KOPT-K1 (cell line): ENCODE results near the gene GFRA3.

ENCODE experiments used
- H3K27ac ChIP-seq: fragments of 200-600 bp; sonication (generic); 2 replicates; pipeline ENCODE4 v1.5.1; 2016; ENCODE audit warnings: antibody characterized with exemption, mild to moderate bottlenecking, low read depth, low read length; ENCODE audit not compliant: poor library complexity, severe bottlenecking
- H3K36me3 ChIP-seq: fragments of 200-600 bp; sonication (generic); 2 replicates; pipeline ENCODE4 v1.5.1; 2017; ENCODE audit warnings: antibody characterized with exemption, mild to moderate bottlenecking, low read length, moderate library complexity; ENCODE audit not compliant: insufficient read depth
- H3K9me3 ChIP-seq: fragments of 200-600 bp; sonication (generic); 2 replicates; pipeline ENCODE4 v1.5.1; 2017; ENCODE audit warnings: antibody characterized with exemption, low read length, mild to moderate bottlenecking; ENCODE audit not compliant: insufficient read depth, poor library complexity, severe bottlenecking

Gene GFRA3

DNA sequence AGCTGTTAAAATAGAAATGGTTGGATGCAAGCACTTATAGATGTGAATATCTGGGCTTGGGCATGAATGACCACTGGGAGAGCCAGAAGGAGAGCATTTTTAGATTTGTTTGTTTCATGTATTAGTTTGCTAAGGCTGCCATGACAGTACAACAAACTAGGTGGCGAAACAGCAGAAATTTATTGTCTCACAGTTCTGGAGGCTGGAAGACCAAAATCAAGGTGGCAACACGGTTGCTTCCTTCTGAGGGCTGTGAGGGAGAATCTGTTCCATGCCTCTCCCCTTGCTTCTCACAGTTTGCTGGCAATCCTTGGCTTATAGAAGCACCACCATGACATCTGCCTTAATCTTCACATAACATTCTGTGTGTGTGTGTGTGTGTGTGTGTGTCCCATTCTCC lies 41.1 kb downstream of the GFRA3 start:
- H3K9me3 ChIP-seq, result no peaks in the 10 kb centered on the region
- no peak overlapping the region for H3K27ac ChIP-seq
- H3K36me3 ChIP-seq, result no peaks in the 10 kb centered on the region

DNA sequence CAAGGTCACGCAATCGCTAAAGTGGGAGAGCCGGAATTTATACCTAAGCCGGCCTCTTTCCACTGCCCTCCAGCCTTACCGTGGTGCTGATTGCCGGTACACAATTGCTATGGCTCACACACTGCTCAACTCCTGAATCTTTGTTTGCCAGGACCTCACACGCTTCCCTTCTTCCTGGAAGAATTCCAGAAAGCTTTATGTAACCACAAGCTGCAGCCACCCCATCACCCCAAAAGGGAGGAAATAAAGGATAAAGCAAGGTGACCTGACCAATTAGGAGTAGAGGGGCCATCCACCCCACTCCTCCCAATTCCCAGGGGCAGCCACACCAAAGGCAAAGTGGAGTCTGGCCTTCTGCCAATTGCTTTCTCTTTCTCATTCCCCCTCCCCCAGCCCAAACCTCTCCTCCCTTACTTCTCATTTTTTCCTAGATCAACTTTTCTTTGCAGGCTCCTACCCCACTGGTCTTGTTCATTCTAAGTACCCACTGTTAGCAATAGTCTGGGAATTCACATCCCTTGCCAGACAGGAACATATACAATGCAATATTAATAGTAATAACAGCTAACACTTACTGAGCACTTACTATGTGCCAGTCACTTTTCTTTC lies 43.3 kb downstream of the GFRA3 start:
- H3K27ac ChIP-seq, result no peak overlapping the region
- peaks cover 10% of the 10 kb centered on the region for H3K9me3 ChIP-seq
- H3K36me3 ChIP-seq, result no peaks in the 10 kb centered on the region

DNA sequence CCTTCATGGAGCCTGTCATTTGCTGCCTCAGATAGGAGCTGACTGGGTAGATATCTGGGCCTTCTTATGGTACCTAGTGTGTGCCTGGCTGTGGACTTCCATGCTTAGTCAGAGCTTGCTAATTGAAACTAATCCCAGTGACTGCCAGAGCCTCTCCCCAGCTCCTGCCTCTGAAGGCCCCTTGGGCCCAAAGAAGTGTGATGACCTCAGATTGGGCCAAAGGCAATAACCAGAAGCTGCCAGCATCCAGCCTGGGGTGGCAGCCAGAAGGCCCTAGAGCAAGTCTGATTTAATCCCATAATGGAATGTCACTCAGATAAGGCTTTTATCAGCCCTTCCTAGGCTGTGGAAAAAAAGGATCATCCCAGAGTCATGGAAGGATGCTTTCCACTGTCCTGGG lies 44.2 kb downstream of the GFRA3 start:
- H3K9me3 ChIP-seq, result peaks cover 16% of the 10 kb centered on the region
- no peak overlapping the region for H3K27ac ChIP-seq

DNA sequence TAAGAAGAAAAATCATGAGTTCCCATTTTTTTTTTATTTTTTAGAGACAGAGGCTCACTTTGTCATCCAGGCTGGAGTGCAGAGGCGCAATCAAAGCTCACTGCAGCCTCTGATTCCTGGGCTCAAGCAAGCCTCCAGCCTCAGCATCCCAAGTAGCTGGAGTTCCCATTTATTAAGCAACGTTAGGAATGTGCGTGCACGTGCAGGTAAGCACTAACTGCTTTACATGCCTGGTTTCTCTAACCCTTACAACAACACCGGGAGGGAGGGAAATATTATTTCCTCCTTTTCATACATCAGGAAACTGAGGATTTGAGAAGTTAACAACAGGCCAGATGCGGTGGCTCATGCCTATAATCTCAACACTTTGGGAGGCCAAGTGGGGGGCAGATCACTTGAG lies 45.0 kb downstream of the GFRA3 start:
- Histone ChIP-seq H3K27ac (no peak overlapping the region), H3K9me3 (peaks cover 16% of the 10 kb centered on the region), H3K36me3 (no peaks in the 10 kb centered on the region)

More for the DNA sequence above, 44.2 kb downstream of the GFRA3 start:
- no peaks in the 10 kb centered on the region for H3K36me3 ChIP-seq

DNA sequence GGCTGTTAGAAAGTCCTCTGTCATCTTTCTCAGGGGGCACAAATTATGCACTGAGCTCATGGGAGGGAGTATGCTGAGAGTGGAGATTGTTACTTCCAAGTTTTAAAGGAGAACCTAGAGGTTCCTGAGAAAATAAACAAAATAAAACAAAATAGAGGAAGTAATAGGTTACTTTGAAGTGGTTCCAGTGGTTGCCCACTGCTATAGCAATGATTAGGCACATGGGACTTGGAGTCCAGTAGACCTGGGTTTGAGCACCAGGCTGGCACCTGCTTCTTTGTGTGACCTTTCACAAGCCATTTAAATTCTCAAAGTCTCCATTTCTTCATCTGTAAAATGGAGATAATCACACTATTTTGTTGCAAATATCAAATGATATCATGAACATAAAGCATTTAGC lies 47.5 kb downstream of the GFRA3 start:
- Histone ChIP-seq H3K36me3 (no peaks in the 10 kb centered on the region), H3K9me3 (peaks cover 16% of the 10 kb centered on the region), H3K27ac (no peak overlapping the region)

DNA sequence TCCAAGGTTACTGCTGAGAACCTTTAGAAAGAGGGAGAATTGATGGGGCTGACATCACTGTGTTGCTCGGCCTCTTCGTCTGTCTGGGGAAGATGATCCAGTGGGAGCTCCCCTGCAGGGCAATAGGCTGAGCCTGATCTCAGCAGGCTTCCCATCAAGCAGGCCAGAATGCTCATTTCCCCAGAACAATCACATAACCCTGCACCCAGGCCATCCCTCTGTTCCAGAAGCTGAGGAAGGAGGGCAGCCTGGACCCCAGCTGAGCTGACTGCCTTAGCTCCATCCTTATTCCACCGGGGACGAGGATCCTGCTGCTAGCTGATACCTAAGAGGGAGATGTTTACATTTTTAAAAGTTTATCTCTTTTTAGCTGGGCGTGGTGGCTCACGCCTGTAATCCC lies 49.7 kb downstream of the GFRA3 start:
- no peaks in the 10 kb centered on the region for H3K36me3 ChIP-seq
- H3K9me3 ChIP-seq, result peaks cover 16% of the 10 kb centered on the region
- H3K27ac ChIP-seq, result no peak overlapping the region

DNA sequence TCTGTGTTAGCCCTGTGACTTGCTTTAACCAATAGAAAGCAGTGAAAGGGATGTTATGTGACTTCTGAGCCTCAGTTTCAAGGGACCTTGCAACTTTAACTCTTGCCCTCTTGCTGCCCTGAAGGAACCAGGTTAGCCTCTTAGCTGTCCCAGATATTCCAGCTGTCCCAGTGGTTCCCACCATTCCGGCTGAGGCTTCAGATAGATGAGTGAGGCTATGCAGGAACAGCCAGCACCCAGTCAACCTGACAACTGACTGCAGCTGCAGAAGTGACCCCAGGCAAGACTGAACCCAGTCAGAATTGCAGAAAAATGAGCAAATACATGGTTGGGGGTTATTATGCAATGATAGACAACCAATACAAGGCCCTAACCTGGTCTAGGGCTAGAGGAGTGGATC lies 50.9 kb downstream of the GFRA3 start:
- no peaks in the 10 kb centered on the region for H3K36me3 ChIP-seq
- H3K27ac ChIP-seq, result no peak overlapping the region
- peaks cover 16% of the 10 kb centered on the region for H3K9me3 ChIP-seq

DNA sequence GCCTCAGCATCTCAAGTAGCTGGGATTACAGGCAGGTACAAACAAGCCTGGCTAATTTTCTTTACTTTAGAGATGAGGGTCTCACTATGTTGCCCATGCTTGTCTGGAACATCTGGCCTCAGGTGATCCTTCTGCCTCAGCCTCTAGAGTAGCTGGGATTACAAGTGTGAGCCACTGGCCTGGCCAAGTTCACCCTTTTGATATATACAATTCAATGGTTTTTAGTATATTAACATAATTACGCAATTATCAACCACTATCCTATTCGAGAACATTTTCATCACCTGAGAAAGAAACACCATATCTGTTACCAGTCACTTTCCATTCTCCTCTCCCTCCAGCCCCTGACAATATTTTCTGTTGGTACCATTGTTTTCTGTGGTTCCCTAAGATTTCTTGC lies 57.6 kb downstream of the GFRA3 start:
- Histone ChIP-seq H3K27ac (no peak overlapping the region), H3K36me3 (no peaks in the 10 kb centered on the region), H3K9me3 (no peaks in the 10 kb centered on the region)

DNA sequence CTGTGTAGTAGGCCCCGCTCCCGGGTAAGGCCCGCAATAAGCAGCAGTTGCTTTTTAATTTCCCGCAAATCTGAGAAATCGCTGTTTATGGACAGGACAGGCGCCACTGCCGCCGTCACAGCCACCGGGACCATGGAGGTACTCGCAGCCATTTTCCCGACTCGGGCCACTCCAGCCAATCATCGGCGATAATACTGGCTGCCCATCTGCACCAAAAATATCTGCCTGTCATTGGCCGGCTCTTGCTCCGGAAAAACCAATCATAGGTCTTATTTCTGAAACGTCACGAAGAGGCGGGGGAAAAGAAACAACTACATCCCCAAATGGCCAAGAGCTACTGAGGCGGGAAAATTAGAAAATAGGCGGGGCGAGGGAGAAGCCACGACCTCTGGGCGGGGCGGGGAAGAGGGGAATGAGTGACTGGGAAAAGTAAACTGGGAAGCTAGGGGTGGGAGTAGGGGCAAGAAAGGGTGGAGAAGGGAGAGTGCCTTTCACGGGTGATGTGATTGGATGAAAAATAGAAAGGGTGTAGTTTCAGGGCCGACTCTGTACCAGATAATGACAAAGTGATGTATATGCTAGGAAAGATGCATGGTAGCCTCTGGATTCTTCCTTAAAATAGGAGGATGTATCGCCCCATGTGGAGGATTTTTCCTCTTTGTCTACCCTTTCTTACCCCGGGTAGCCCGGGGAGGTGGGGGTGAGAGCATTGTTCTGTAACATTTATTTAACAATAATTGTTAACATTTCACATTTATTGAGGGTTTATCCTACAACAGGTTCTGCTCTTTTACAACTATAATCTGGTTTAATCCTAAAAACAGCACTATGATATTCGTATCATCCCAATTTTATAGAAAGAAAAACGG lies 61.0 kb downstream of the GFRA3 start, which contains the start of gene CDC23:
CDC23 (minus strand) TSS at position 163 of the 869 bp plus-strand sequence; CDS start at position 152, 11 bp downstream.
- peaks cover 31% of the 10 kb centered on the region for H3K36me3 ChIP-seq
- no peaks in the 10 kb centered on the region for H3K9me3 ChIP-seq
- peak within 1 kb of the TSS; percentile 73 for H3K27ac ChIP-seq

DNA sequence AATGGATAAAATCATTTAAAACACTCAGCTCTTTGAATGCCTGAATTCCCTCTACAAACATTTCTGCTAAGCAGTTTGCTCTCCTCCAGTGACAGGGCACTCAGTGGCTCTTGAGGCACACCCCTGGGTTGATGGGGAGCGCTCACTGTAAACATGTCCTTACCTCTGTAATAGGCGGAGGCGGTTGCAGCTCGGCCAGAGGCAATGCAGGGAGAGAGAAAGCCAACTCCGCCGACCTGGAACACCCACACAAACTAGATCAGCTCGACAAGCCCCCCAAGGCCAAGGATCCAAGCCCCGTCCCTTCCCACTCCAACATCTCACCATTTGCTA lies 61.6 kb downstream of the GFRA3 start:
- H3K27ac ChIP-seq, result peak overlapping the region; percentile 73
- peaks cover 37% of the 10 kb centered on the region for H3K36me3 ChIP-seq
- H3K9me3 ChIP-seq, result no peaks in the 10 kb centered on the region

DNA sequence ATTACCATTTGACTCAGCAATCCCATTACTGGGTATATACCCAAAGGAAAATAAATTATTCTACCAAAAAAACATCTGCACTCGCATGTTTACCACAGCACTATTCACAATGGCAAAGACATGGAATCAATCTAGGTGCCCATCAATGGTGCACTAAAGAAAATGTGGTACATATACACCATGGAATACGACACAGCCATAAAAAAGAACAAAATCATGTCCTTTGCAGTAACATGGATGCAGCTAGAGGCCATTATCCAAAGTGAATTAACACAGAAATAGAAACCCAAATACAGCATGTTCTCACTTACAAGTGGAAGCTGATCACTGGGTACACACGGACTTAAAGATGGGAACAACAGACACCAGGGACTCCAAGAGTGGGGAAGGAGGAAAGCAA lies 63.4 kb downstream of the GFRA3 start:
- Histone ChIP-seq H3K9me3 (no peaks in the 10 kb centered on the region), H3K36me3 (peaks cover 55% of the 10 kb centered on the region), H3K27ac (no peak overlapping the region)
